Muscle layer of duodenum (tissue), 2 donors: Measurements from ENCODE around the gene TIGD1.

Experiments
- H3K27ac ChIP-seq: one replicate; pipeline ENCODE4 v1.7.0; 2013; ENCODE audit warnings: mild to moderate bottlenecking, low read length
- H3K27me3 ChIP-seq: one replicate; pipeline ENCODE4 v1.7.0; 2013; ENCODE audit warnings: low read depth, mild to moderate bottlenecking, control low read depth, low read length
- H3K36me3 ChIP-seq, 2 donors: one replicate each; pipeline ENCODE4 v1.7.0; 2013; ENCODE audit warnings: low read length in 2 of 2, control low read depth in 1 of 2, mild to moderate bottlenecking in 1 of 2; ENCODE audit not compliant: insufficient read depth in 2 of 2, control insufficient read depth in 1 of 2
- H3K4me1 ChIP-seq, 2 donors: one replicate each; pipeline ENCODE4 v1.7.0; 2013; ENCODE audit warnings: low read length in 2 of 2, mild to moderate bottlenecking in 2 of 2, control low read depth in 1 of 2, moderate library complexity in 1 of 2; ENCODE audit not compliant: insufficient read depth in 2 of 2, control insufficient read depth in 1 of 2
- H3K4me3 ChIP-seq, 2 donors: one replicate each; pipeline ENCODE4 v1.7.0; 2013; ENCODE audit warnings: low read length in 2 of 2, low read depth in 1 of 2, mild to moderate bottlenecking in 1 of 2
- H3K9me3 ChIP-seq, 2 donors: one replicate each; pipeline ENCODE4 v1.7.0; 2013; ENCODE audit warnings: low read length in 2 of 2, control low read depth in 1 of 2, mild to moderate bottlenecking in 1 of 2; ENCODE audit not compliant: control insufficient read depth in 1 of 2
- donor health status: healthy.

The TIGD1 gene

GRCh38 chr2:232550354-232551249 lies at the start of gene TIGD1, which contains the start of gene EIF4E2:
Gene TIGD1 (minus strand): TSS chr2:232550557. CDS start chr2:232549882, 675 bp downstream.
Gene EIF4E2 (plus strand): TSS chr2:232550689. CDS start chr2:232550725, 36 bp downstream.
- Histone ChIP-seq H3K4me1 (peaks cover 0 to 23% of the 10 kb centered on the region in 2 donors), H3K4me3 (peak within 1 kb of the TSS; percentile 87 to 88), H3K9me3 (no peaks in the 10 kb centered on the region), H3K36me3 (peaks cover 3 to 6% of the 10 kb centered on the region in 2 donors), H3K27me3 (no peaks in the 10 kb centered on the region), H3K27ac (peak within 1 kb of the TSS; percentile 92)

- Histone ChIP-seq H3K4me1 (no peaks in the 10 kb centered on the region), H3K27me3 (no peaks in the 10 kb centered on the region), H3K9me3 (no peaks in the 10 kb centered on the region), H3K27ac (no peak overlapping the region), H3K36me3 (no peaks in the 10 kb centered on the region), H3K4me3 (no peak overlapping the region)
These were observed 47.9 kb upstream of the TIGD1 start for GRCh38 chr2:232598293-232598692.

GRCh38 chr2:232597362-232598079 lies 47.2 kb upstream of the TIGD1 start:
- Histone ChIP-seq H3K36me3 (no peaks in the 10 kb centered on the region), H3K27me3 (no peaks in the 10 kb centered on the region), H3K27ac (no peak overlapping the region), H3K9me3 (no peaks in the 10 kb centered on the region), H3K4me3 (no peak overlapping the region), H3K4me1 (peaks cover 0 to 4% of the 10 kb centered on the region in 2 donors)

- no peaks in the 10 kb centered on the region for H3K27me3 ChIP-seq
- H3K4me3 ChIP-seq, result no peak overlapping the region
- no peak overlapping the region for H3K27ac ChIP-seq
- H3K9me3 ChIP-seq, result no peaks in the 10 kb centered on the region
- peaks cover 0 to 4% of the 10 kb centered on the region in 2 donors for H3K4me1 ChIP-seq
- H3K36me3 ChIP-seq, result no peaks in the 10 kb centered on the region
These were observed 43.6 kb upstream of the TIGD1 start for GRCh38 chr2:232593982-232594381.

GRCh38 chr2:232592772-232593395 lies 42.5 kb upstream of the TIGD1 start:
- no peaks in the 10 kb centered on the region for H3K36me3 ChIP-seq
- peak overlapping the region; percentile 64 for H3K27ac ChIP-seq
- no peak overlapping the region for H3K4me3 ChIP-seq
- no peaks in the 10 kb centered on the region for H3K9me3 ChIP-seq
- H3K4me1 ChIP-seq, result peaks cover 0 to 4% of the 10 kb centered on the region in 2 donors
- H3K27me3 ChIP-seq, result no peaks in the 10 kb centered on the region

GRCh38 chr2:232588680-232589585 lies 38.6 kb upstream of the TIGD1 start:
- Histone ChIP-seq H3K36me3 (peaks cover 0 to 5% of the 10 kb centered on the region in 2 donors), H3K27ac (no peak overlapping the region), H3K27me3 (no peaks in the 10 kb centered on the region), H3K4me1 (peaks cover 0 to 4% of the 10 kb centered on the region in 2 donors), H3K4me3 (no peak overlapping the region), H3K9me3 (no peaks in the 10 kb centered on the region)

GRCh38 chr2:232588031-232588430 lies 37.7 kb upstream of the TIGD1 start:
- no peaks in the 10 kb centered on the region for H3K27me3 ChIP-seq
- H3K9me3 ChIP-seq, result no peaks in the 10 kb centered on the region
- H3K36me3 ChIP-seq, result peaks cover under 1 to 14% of the 10 kb centered on the region in 2 donors
- no peak overlapping the region for H3K4me3 ChIP-seq
- peaks cover 0 to 4% of the 10 kb centered on the region in 2 donors for H3K4me1 ChIP-seq
- no peak overlapping the region for H3K27ac ChIP-seq

GRCh38 chr2:232587512-232587911 lies 37.2 kb upstream of the TIGD1 start:
- H3K27me3 ChIP-seq, result no peaks in the 10 kb centered on the region
- no peaks in the 10 kb centered on the region for H3K4me1 ChIP-seq
- H3K27ac ChIP-seq, result no peak overlapping the region
- H3K9me3 ChIP-seq, result no peaks in the 10 kb centered on the region
- peaks cover 5 to 18% of the 10 kb centered on the region in 2 donors for H3K36me3 ChIP-seq
- H3K4me3 ChIP-seq, result no peak overlapping the region

GRCh38 chr2:232586943-232587505 lies 36.7 kb upstream of the TIGD1 start:
- no peak overlapping the region for H3K27ac ChIP-seq
- no peaks in the 10 kb centered on the region for H3K27me3 ChIP-seq
- H3K9me3 ChIP-seq, result no peaks in the 10 kb centered on the region

GRCh38 chr2:232584238-232584637 lies 33.9 kb upstream of the TIGD1 start:
- Histone ChIP-seq H3K4me1 (no peaks in the 10 kb centered on the region), H3K9me3 (no peaks in the 10 kb centered on the region), H3K4me3 (no peak overlapping the region), H3K36me3 (peaks cover 12 to 41% of the 10 kb centered on the region in 2 donors), H3K27me3 (no peaks in the 10 kb centered on the region), H3K27ac (no peak overlapping the region)

More at GRCh38 chr2:232586943-232587505, 36.7 kb upstream of the TIGD1 start:
- H3K4me3 ChIP-seq, result no peak overlapping the region
- H3K4me1 ChIP-seq, result no peaks in the 10 kb centered on the region
- H3K36me3 ChIP-seq, result peaks cover 5 to 22% of the 10 kb centered on the region in 2 donors
